HG03469 (cell line): ENCODE data around the gene TRIM60.
"Not testable (repeated sequence)": the region's sequence is repeated elsewhere in the genome, so short reads cannot be mapped to it uniquely, and the experiment has no call there.

Experiments
- ATAC-seq: cut with Tn5 transposase; IDR thresholded peaks from one replicate; pipeline ENCODE4 v1.9.1; 2021; ENCODE audit warnings: mild to moderate bottlenecking, moderate library complexity, moderate number of reproducible peaks; ENCODE audit not compliant: unreplicated experiment

The TRIM60 gene

GRCh38 chr4:165052627-165053026 lies 20.8 kb downstream of the TRIM60 start:
- ATAC-seq = no peak

DNA sequence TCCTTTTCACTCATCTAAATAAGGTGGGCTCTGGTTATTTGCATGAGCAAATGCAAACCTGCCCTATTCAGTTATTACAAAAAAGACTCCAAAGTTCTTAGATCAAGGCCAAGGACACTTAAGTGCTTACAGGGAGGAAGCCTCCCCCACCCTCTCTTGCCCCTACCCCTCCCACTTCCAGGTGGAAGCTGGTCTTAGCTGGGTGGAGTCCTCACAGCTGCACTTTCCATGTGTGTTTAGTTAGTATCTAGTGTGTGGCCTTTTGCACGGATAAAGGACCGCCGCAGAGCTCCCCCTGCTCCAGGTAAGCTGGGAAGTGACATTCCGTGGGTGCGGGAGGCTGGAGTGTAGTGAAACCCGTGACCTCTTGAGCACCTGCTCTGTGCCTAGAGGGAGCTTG lies 21.8 kb downstream of the TRIM60 start, which contains the start of gene TRIM75:
TRIM75 (plus strand) TSS at position 222 of the 400 bp plus-strand sequence. CDS start 5,282 bp downstream, outside the sequence.
- no peak for ATAC-seq

- ATAC-seq = no peak
Measured at GRCh38 chr4:165055601-165056000, 23.8 kb downstream of the TRIM60 start.

- ATAC-seq = no peak
Measured at GRCh38 chr4:165058666-165059065, 26.9 kb downstream of the TRIM60 start.

- no peak for ATAC-seq
Measured at GRCh38 chr4:165059386-165059785, 27.6 kb downstream of the TRIM60 start.

GRCh38 chr4:165060938-165061337 lies 29.1 kb downstream of the TRIM60 start:
- no peak for ATAC-seq

GRCh38 chr4:165070560-165070959 lies 38.8 kb downstream of the TRIM60 start:
- no peak for ATAC-seq

DNA sequence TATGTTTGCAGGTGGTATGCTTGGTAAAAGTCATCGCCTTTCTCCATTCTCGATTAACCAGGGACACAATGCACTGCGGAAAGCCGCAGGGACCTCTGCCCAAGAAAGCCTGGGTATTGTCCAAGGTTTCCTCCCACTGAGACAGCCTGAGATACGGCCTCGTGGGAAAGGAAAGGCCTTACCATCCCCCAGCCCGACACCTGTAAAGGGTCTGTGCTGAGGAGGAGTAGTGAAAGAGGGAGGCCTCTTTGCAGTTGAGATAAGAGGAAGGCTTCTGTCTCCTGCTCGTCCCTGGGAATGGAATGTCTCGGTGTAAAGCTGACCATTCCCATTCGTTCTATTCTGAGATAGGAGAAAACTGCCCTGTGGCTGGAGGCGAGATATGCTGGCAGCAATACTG lies 41.5 kb downstream of the TRIM60 start:
- ATAC-seq = not testable (repeated sequence)

GRCh38 chr4:165077034-165077578 lies 45.3 kb downstream of the TRIM60 start:
- ATAC-seq = no peak

DNA sequence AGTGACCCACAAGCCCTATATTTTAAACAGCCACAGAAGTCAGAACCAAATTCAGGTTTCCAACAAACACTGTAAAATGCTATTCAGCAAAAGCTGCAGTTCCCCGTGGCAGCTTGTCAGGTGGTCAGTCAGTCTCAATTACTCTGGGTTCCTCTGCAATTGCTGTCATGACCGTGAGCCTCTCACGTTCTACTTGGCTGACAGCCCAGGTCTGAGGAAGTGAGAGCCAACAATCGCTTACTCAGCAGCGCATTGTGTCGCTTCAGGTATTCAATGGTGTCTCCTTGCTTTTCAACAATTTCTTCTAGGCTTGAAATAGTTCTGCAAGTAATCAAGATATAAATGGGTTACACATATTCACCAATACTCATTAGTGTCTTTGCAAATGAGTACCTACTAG lies 47.7 kb downstream of the TRIM60 start:
- no peak for ATAC-seq

GRCh38 chr4:165084787-165085186 lies 53.0 kb downstream of the TRIM60 start:
- not testable (repeated sequence) for ATAC-seq

- no peak for ATAC-seq
Measured at GRCh38 chr4:165085946-165086345, 54.1 kb downstream of the TRIM60 start.

DNA sequence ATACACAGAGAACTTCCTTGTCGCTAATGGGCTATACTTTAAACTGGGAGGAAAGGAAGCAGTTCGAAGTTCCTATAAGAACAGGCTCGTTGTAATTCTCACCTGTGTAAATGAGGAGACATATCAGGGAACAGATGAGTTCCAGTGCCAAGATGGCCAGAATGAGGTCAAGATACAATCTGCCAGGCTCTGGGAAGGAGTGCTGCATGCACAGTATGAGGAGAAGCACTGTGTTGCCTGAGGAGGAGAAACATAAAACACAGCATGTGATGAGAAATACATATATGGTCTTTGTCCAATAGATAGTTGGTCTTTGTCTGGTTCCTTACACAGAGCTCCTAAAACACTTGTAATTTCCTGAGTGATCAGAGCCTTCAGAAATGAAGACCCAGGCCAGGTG lies 56.6 kb downstream of the TRIM60 start:
- no peak for ATAC-seq
